H9 (cell line): ENCODE results near the gene WNT5B. TPM values are rescaled to one million over a fixed set of nuclear protein-coding genes. Genes with fewer than 3 reads are reported as not detected.

ENCODE experiments used
- DNase-seq: peaks from one replicate; pipeline ENCODE4 v3.0.0-alpha.2; 2017
- H2AFZ ChIP-seq: one replicate; pipeline ENCODE4 v1.6.1; 2013; ENCODE audit warnings: mild to moderate bottlenecking, low read length, control low read depth, moderate library complexity
- H2AK5ac ChIP-seq: 2 replicates; pipeline ENCODE4 v1.6.1; 2013; ENCODE audit warnings: low read length, control low read depth, mixed read lengths; ENCODE audit not compliant: insufficient read length
- H2BK120ac ChIP-seq: one replicate; pipeline ENCODE4 v1.6.1; 2013; ENCODE audit warnings: low read depth, mild to moderate bottlenecking, low read length, control low read depth, inconsistent platforms; ENCODE audit not compliant: poor library complexity, severe bottlenecking
- H2BK12ac ChIP-seq: 2 replicates; pipeline ENCODE4 v1.6.1; 2013; ENCODE audit warnings: low read length, control low read depth, mixed read lengths, low read depth; ENCODE audit not compliant: insufficient read length
- H2BK15ac ChIP-seq: 2 replicates; pipeline ENCODE4 v1.6.1; 2013; ENCODE audit warnings: low read depth, low read length, control low read depth
- H2BK20ac ChIP-seq: one replicate; pipeline ENCODE4 v1.6.1; 2013; ENCODE audit warnings: low read depth, mild to moderate bottlenecking, low read length, control low read depth, inconsistent platforms; ENCODE audit not compliant: poor library complexity, severe bottlenecking
- H2BK5ac ChIP-seq: 2 replicates; pipeline ENCODE4 v1.6.1; 2013; ENCODE audit warnings: low read length, control low read depth, mixed read lengths; ENCODE audit not compliant: insufficient read length
- H3K14ac ChIP-seq: 2 replicates; pipeline ENCODE4 v1.6.1; 2013; ENCODE audit warnings: low read length, control low read depth; ENCODE audit not compliant: insufficient read depth
- H3K18ac ChIP-seq: 2 replicates; pipeline ENCODE4 v1.6.1; 2013; ENCODE audit warnings: low read depth, mild to moderate bottlenecking, mixed read lengths, low read length, control low read depth; ENCODE audit not compliant: insufficient read length
- H3K23ac ChIP-seq: 2 replicates; pipeline ENCODE4 v1.6.1; 2013; ENCODE audit warnings: low read length, control low read depth, mixed read lengths, low read depth; ENCODE audit not compliant: insufficient read length
- H3K23me2 ChIP-seq: 2 replicates; pipeline ENCODE4 v1.6.1; 2013; ENCODE audit warnings: low read depth, mild to moderate bottlenecking, mixed read lengths, low read length, control low read depth; ENCODE audit not compliant: insufficient read length, poor library complexity, severe bottlenecking
- H3K27ac ChIP-seq: 2 replicates; pipeline ENCODE4 v1.5.1; 2013; ENCODE audit warnings: low read length, control low read depth, mixed read lengths, low read depth; ENCODE audit not compliant: insufficient read length
- H3K27me3 ChIP-seq: 2 replicates; pipeline ENCODE4 v1.6.1; 2013; ENCODE audit warnings: low read length, control low read depth, inconsistent platforms; ENCODE audit not compliant: insufficient read depth
- H3K4ac ChIP-seq: 2 replicates; pipeline ENCODE4 v1.6.1; 2013; ENCODE audit warnings: low read depth, mild to moderate bottlenecking, control low read depth, inconsistent platforms, low read length, moderate library complexity
- H3K4me1 ChIP-seq: 2 replicates; pipeline ENCODE4 v1.6.1; 2013; ENCODE audit warnings: low read length, control low read depth, inconsistent platforms; ENCODE audit not compliant: insufficient read depth
- H3K4me2 ChIP-seq: 2 replicates; pipeline ENCODE4 v1.6.1; 2013; ENCODE audit warnings: low read length, control low read depth, mixed read lengths; ENCODE audit not compliant: insufficient read length, insufficient read depth
- H3K56ac ChIP-seq: 2 replicates; pipeline ENCODE4 v1.6.1; 2013; ENCODE audit warnings: low read depth, mild to moderate bottlenecking, mixed read lengths, low read length, control low read depth; ENCODE audit not compliant: insufficient read length
- H3K79me1 ChIP-seq: 2 replicates; pipeline ENCODE4 v1.6.1; 2013; ENCODE audit warnings: low read depth, mild to moderate bottlenecking, moderate library complexity, low read length, control low read depth, inconsistent platforms; ENCODE audit not compliant: insufficient read depth, poor library complexity, severe bottlenecking
- H3K79me2 ChIP-seq: 2 replicates; pipeline ENCODE4 v1.6.1; 2013; ENCODE audit warnings: low read length, control low read depth, inconsistent platforms; ENCODE audit not compliant: insufficient read depth
- H3K9ac ChIP-seq: 2 replicates; pipeline ENCODE4 v1.6.1; 2013; ENCODE audit warnings: low read length, control low read depth, mixed read lengths; ENCODE audit not compliant: insufficient read length; ENCODE audit errors: extremely low read depth
- H3K9me3 ChIP-seq: one replicate; pipeline ENCODE4 v1.6.1; 2013; ENCODE audit warnings: low read depth, low read length, inconsistent platforms; ENCODE audit not compliant: control insufficient read depth
- H3T11ph ChIP-seq: one replicate; pipeline ENCODE4 v1.6.1; 2013; ENCODE audit warnings: mild to moderate bottlenecking, low read length, control low read depth, inconsistent platforms
- H4K20me1 ChIP-seq: one replicate; pipeline ENCODE4 v1.6.1; 2013; ENCODE audit not compliant: control insufficient read depth, insufficient read length, insufficient read depth
- H4K5ac ChIP-seq: 2 replicates; pipeline ENCODE4 v1.6.1; 2013; ENCODE audit warnings: low read depth, mild to moderate bottlenecking, mixed read lengths, low read length, control low read depth; ENCODE audit not compliant: insufficient read length
- H4K8ac ChIP-seq: replicated peaks from 2 replicates; pipeline ENCODE4 v1.6.1; 2013; ENCODE audit warnings: low read length, control low read depth, mixed read lengths, low read depth; ENCODE audit not compliant: insufficient read length
- H4K91ac ChIP-seq: 2 replicates; pipeline ENCODE4 v1.6.1; 2013; ENCODE audit warnings: low read depth, mild to moderate bottlenecking, moderate library complexity, mixed read lengths, low read length, control low read depth; ENCODE audit not compliant: insufficient read length
- H3K27ac Mint-ChIP-seq, 3 experiments: 2 replicates in 2 of 3; 3 replicates in 1 of 3; pipeline ENCODE4 v1.8.0; 2020 to 2021; ENCODE audit warnings: mixed read lengths in 3 of 3, mild to moderate bottlenecking in 1 of 3, moderate library complexity in 1 of 3
- H3K27me3 Mint-ChIP-seq: 2 replicates; pipeline ENCODE4 v1.8.0; 2021; ENCODE audit warnings: low read depth, mild to moderate bottlenecking, moderate library complexity, mixed read lengths
- H3K36me3 Mint-ChIP-seq, 3 experiments: 2 replicates in 2 of 3; 3 replicates in 1 of 3; pipeline ENCODE4 v1.8.0; 2020 to 2021; ENCODE audit warnings: low read depth in 3 of 3, mixed read lengths in 3 of 3; ENCODE audit not compliant: insufficient read depth in 1 of 3
- H3K4me1 Mint-ChIP-seq, 2 experiments: 2 replicates each; pipeline ENCODE4 v1.8.0; 2020; ENCODE audit warnings: mixed read lengths in 2 of 2
- H3K4me3 Mint-ChIP-seq, 2 experiments: 2 replicates in 1 of 2; 3 replicates in 1 of 2; pipeline ENCODE4 v1.8.0; 2020 to 2021; ENCODE audit warnings: mild to moderate bottlenecking in 2 of 2, mixed read lengths in 2 of 2, moderate library complexity in 1 of 2
- H3K9me3 Mint-ChIP-seq, 2 experiments: 2 replicates in 1 of 2; 3 replicates in 1 of 2; pipeline ENCODE4 v1.8.0; 2020; ENCODE audit warnings: mild to moderate bottlenecking in 2 of 2, mixed read lengths in 2 of 2, moderate library complexity in 1 of 2
- CTCF ChIP-seq: fragments of 200-600 bp; sonication (generic); conservative IDR thresholded peaks from 3 replicates; pipeline ENCODE4 v1.8.0; 2021; ENCODE audit warnings: antibody characterized with exemption, mild to moderate bottlenecking
- WGBS: extraction: QIAGEN DNeasy Blood & Tissue Kit; methylation state at CpG from one replicate; pipeline ENCODE4 v1.1.7; 2013; ENCODE audit warnings: missing lambda C conversion rate, low lambda C conversion rate, mixed read lengths; ENCODE audit not compliant: insufficient read length; ENCODE audit errors: extremely low coverage; 5-methylcytosine and 5-hydroxymethylcytosine counted together
- total RNA-seq: library from RNA; stranded (reverse); gene quantifications from 2 replicates; pipeline ENCODE4 v1.2.1, GENCODE V29; 2021

Gene WNT5B
- total RNA-seq, 1 experiment from 2014 or later = 1.5 TPM

GRCh38 chr12:1595026-1595561 lies 33.9 kb upstream of the WNT5B start:
- no peak overlapping the region for H4K5ac ChIP-seq
- peak overlapping the region; percentile 69 for H3K4me2 ChIP-seq
- Mint-ChIP-seq H3K36me3 (peaks cover 0 to 2% (median 0%) of the 10 kb centered on the region in 3 experiments; a peak in 1 of 7 replicates), H3K9me3 (peaks cover 0 to 1% of the 10 kb centered on the region in 2 experiments; a peak in 3 of 5 replicates), H3K4me3 (peak overlapping the region; percentile 75 to 89), H3K27ac (peak overlapping the region in 2 of 3 experiments; percentile 52 to 61; a peak in 3 of 7 replicates), H3K27me3 (peaks cover 55% of the 10 kb centered on the region), H3K4me1 (peaks cover 36 to 43% of the 10 kb centered on the region in 2 experiments)
- no CpG with 5 or more reads among the region's 19 CpGs for WGBS
- H3K18ac ChIP-seq = no peak overlapping the region
- no peak overlapping the region for H4K91ac ChIP-seq
- H3K9me3 ChIP-seq = no peaks in the 10 kb centered on the region
- H3K79me2 ChIP-seq = no peaks in the 10 kb centered on the region
- no peak overlapping the region for H3K4ac ChIP-seq
- H2BK20ac ChIP-seq = no peak overlapping the region
- H3K27me3 ChIP-seq = peaks cover 24% of the 10 kb centered on the region; the same call in 1 of the 2 replicates
- no peak overlapping the region for H3K27ac ChIP-seq
- H3K23ac ChIP-seq = no peak overlapping the region
- H3K23me2 ChIP-seq = peaks cover 27% of the 10 kb centered on the region
- H3K4me1 ChIP-seq = peaks cover 8% of the 10 kb centered on the region
- TF ChIP-seq CTCF = no peak
- no peak overlapping the region for H4K8ac ChIP-seq
- no peak overlapping the region for H3T11ph ChIP-seq
- H4K20me1 ChIP-seq = peaks cover 5% of the 10 kb centered on the region
- H3K14ac ChIP-seq = no peak overlapping the region
- no peak overlapping the region for H2AFZ ChIP-seq
- H2BK5ac ChIP-seq = no peak overlapping the region
- H2BK12ac ChIP-seq = no peak overlapping the region
- no peak overlapping the region for H2BK15ac ChIP-seq
- H2BK120ac ChIP-seq = no peak overlapping the region
- no peaks in the 10 kb centered on the region for H3K79me1 ChIP-seq
- H2AK5ac ChIP-seq = no peak overlapping the region
- H3K56ac ChIP-seq = no peak overlapping the region
- H3K9ac ChIP-seq = no peak overlapping the region
- no peak for DNase-seq
